ENCODE measurements around the gene KRCC1. TPM values are rescaled to one million over a fixed set of nuclear protein-coding genes. Genes with fewer than 3 reads are reported as not detected.

Gene KRCC1
- total and polyA plus RNA-seq, 9 of the 15 experiments (the other 6 are each of a cell fraction or from before 2014, with no cell fraction given): 1.9 to 6.0 (median 2.2) TPM

GRCh38 chr2:88016086-88016959, 39.3 kb downstream of the KRCC1 start, which contains the start of gene RNU2-63P (continued):
- no peak for TF ChIP-seq SAFB2 (IDR thresholded peaks at IDR 0.05; ENCODE audit: borderline replicate concordance, low read depth, low read length, severe bottlenecking)
- peak in 1 of 2 experiments; percentile 89; a peak in 2 of 3 replicates for TF ChIP-seq CBX3 (IDR thresholded peaks at IDR 0.05; ENCODE audit: borderline replicate concordance in 1 of 2, low read length in 2 of 2)
- TF ChIP-seq POLR2B (IDR thresholded peaks at IDR 0.05; ENCODE audit: low read depth, partially characterized antibody): peak; percentile 100
- 0 out of 2 replicates have a peak, but pooled peaks have one; percentile 4 for TF ChIP-seq ZFP30 (CRISPR knock-in tag; IDR thresholded peaks at IDR 0.05; ENCODE audit: borderline replicate concordance)
- TF ChIP-seq ZNF589 (CRISPR knock-in tag; IDR thresholded peaks at IDR 0.05; ENCODE audit: low read depth): 0 out of 2 replicates have a peak, but pooled peaks have one; percentile 80
- TF ChIP-seq ESRRB (CRISPR knock-in tag; IDR thresholded peaks at IDR 0.05; ENCODE audit: borderline replicate concordance): peak; percentile 95
- no peak for TF ChIP-seq KDM2B (CRISPR knock-in tag; IDR thresholded peaks at IDR 0.05)
- TF ChIP-seq LEF1 (IDR thresholded peaks at IDR 0.05): peak; percentile 67; the same call in 1 of the 2 replicates
- TF ChIP-seq ATF4 (CRISPR knock-in tag; IDR thresholded peaks at IDR 0.05): peak; percentile 89
- no peak for TF ChIP-seq ILK (tag; IDR thresholded peaks at IDR 0.05; ENCODE audit: borderline replicate concordance, low read depth)
- peak in 1 of 2 experiments; percentile 90; a peak in 2 of 4 replicates for TF ChIP-seq TEAD1 (CRISPR knock-in tag; IDR thresholded peaks at IDR 0.05)
- peak; percentile 87; the same call in 1 of the 2 replicates for TF ChIP-seq ETS1 (conservative IDR thresholded peaks at IDR 0.05; ENCODE audit: control insufficient read depth, low read depth, low read length)
- peak; percentile 87 for TF ChIP-seq RNF219 (CRISPR knock-in tag; IDR thresholded peaks at IDR 0.05)
- TF ChIP-seq THRA (IDR thresholded peaks at IDR 0.05): no peak
- TF ChIP-seq OTX1 (CRISPR knock-in tag; IDR thresholded peaks at IDR 0.05): peak; percentile 99
- peak; percentile 53 for TF ChIP-seq EP300 (IDR thresholded peaks at IDR 0.05; ENCODE audit: low read length)
- peak; percentile 81 for TF ChIP-seq ZNF436 (CRISPR knock-in tag; IDR thresholded peaks at IDR 0.05)
- TF ChIP-seq ID3 (CRISPR knock-in tag; IDR thresholded peaks at IDR 0.05): no peak
- TF ChIP-seq ID3 (tag; IDR thresholded peaks at IDR 0.05): peak; percentile 70; the same call in 1 of the 2 replicates
- peak; percentile 70 to 75 for TF ChIP-seq NRF1 (conservative IDR thresholded peaks at IDR 0.05 in 1 of 2, IDR thresholded peaks at IDR 0.05 in 1 of 2)
